Stomach (tissue), 9 donors: ENCODE results near the gene F2RL1. TPM values are rescaled to one million over a fixed set of nuclear protein-coding genes. Genes with fewer than 3 reads are reported as not detected.

ENCODE experiments used
- DNase-seq, 2 donors: peaks; one replicate each; pipeline versions ENCODE4 v3.0.0 to v3.0.0-alpha.2; 2013 to 2019
- H3K27ac ChIP-seq, 5 donors: fragments of 200-600 bp in 4 of 5; sonication (generic) in 4 of 5; one replicate each; pipeline ENCODE4 v1.5.1; 2013 to 2019; ENCODE audit warnings: mild to moderate bottlenecking in 1 of 5, moderate library complexity in 1 of 5
- H3K27me3 ChIP-seq, 3 donors: fragments of 200-600 bp; sonication (generic); one replicate each; pipeline ENCODE4 v1.5.1; 2017 to 2019; ENCODE audit warnings: mixed run types in 1 of 3
- H3K36me3 ChIP-seq, 4 donors: fragments of 200-600 bp; sonication (generic); 1 replicate in 3 of 4; 2 replicates in 1 of 4; pipeline ENCODE4 v1.5.1; 2016 to 2019
- H3K4me1 ChIP-seq, 4 donors: fragments of 200-600 bp; sonication (generic); one replicate each; pipeline ENCODE4 v1.5.1; 2016 to 2019
- H3K4me3 ChIP-seq, 4 donors: fragments of 200-600 bp; sonication (generic) in 3 of 4; one replicate each; pipeline ENCODE4 v1.5.1; 2016 to 2019; ENCODE audit warnings: mild to moderate bottlenecking in 1 of 4
- H3K9me3 ChIP-seq, 4 donors: fragments of 200-600 bp; sonication (generic); one replicate each; pipeline ENCODE4 v1.5.1; 2016 to 2019
- EP300 ChIP-seq: sonication (generic); formaldehyde crosslinking; IDR thresholded peaks from one replicate; pipeline ENCODE4 v1.6.1; 2017; ENCODE audit warnings: antibody characterized with exemption
- WGBS, 5 donors: extraction: QIAGEN DNeasy Blood & Tissue Kit in 3 of 5; methylation state at CpG; one replicate each; pipeline versions ENCODE4 v1.1.5 to v1.1.7; 2013 to 2018; 5-methylcytosine and 5-hydroxymethylcytosine counted together
- intact Hi-C: fragments of 100-400 bp; cut with DNase I; formaldehyde crosslinking; loops from one replicate; pipeline ENCODE4 v1.15.1; 2023; ENCODE audit warnings: low total_unique reads
- polyA plus RNA-seq, 3 donors: library from polyadenylated mRNA; stranded (reverse); fragments of 200-250 nt; gene quantifications; one replicate each; pipeline ENCODE4 v1.2.3, GENCODE V29; 2013
- small RNA-seq, 4 donors: library from RNA; depleted of rRNA; stranded (forward); fragments of <200 nt; gene quantifications; one replicate each; pipeline ENCODE3, GENCODE V24; 2016
- total RNA-seq, 5 donors: library from RNA; depleted of rRNA; stranded (reverse); fragments of >200 nt; gene quantifications; one replicate each; pipeline versions ENCODE4 v1.1.0 to v1.2.3, GENCODE V29; 2014 to 2016
- donor health status: healthy with polysubstance abuse.
- donor health status: Bipolar disorder and iron deficiency.
- donor health status: healthy.

The F2RL1 gene
- total and polyA plus RNA-seq, 8 donors = 4.8 to 72.9 (median 16.7) TPM

GRCh38 chr5:76874088-76874581 lies 55.3 kb downstream of the F2RL1 start:
- Histone ChIP-seq H3K36me3 (no peaks in the 10 kb centered on the region), H3K4me1 (no peaks in the 10 kb centered on the region), H3K27me3 (no peaks in the 10 kb centered on the region), H3K9me3 (no peaks in the 10 kb centered on the region), H3K4me3 (no peak overlapping the region), H3K27ac (no peak overlapping the region)
- intact Hi-C loops = loop anchor here (10.0 kb wide), 1 partner anchor 141 kb away; no protein-coding TSS in a partner anchor
- 25 to 36% (median 30%) methylated on average over 3 of the region's 3 CpGs for WGBS, 5 donors
- DNase-seq = no peak
- no peak for TF ChIP-seq EP300

Small RNA genes lying within 50 kb of the gene (small RNA-seq; reads per million reads assigned to genes)
- 0 reads per million in 4 donors for gene RN7SL208P

Other genes starting within 250 kb of the F2RL1 start
- 1 to 10 TPM in 3 of 5 donors, under 1 TPM in 1, not detected in 1; 0.29 to 4.6 (median 3.3) TPM for gene F2RL2, start 195.6 kb upstream of the F2RL1 start, total RNA-seq
- under 1 TPM; 0.45 to 0.81 (median 0.76) TPM for gene F2RL2, start 195.6 kb upstream of the F2RL1 start, polyA plus RNA-seq
- 10 to 100 TPM in 2 of 5 donors, 1 to 10 TPM in 2, not detected in 1; 1.4 to 16.2 (median 9.3) TPM for gene F2R, start 102.9 kb upstream of the F2RL1 start, total RNA-seq
- 1 to 10 TPM; 2.2 to 6.0 (median 4.7) TPM for gene F2R, start 102.9 kb upstream of the F2RL1 start, polyA plus RNA-seq
- under 1 TPM in 1 of 5 donors, not detected in 4; 0.89 TPM for gene S100Z, start 31.0 kb downstream of the F2RL1 start, total RNA-seq
- gene S100Z, start 31.0 kb downstream of the F2RL1 start, polyA plus RNA-seq = under 1 TPM in 1 of 3 donors, not detected in 2; 0.08 TPM
- not detected for gene CRHBP, start 134.0 kb downstream of the F2RL1 start, total RNA-seq
- under 1 TPM; 0.10 to 0.31 (median 0.12) TPM for gene CRHBP, start 134.0 kb downstream of the F2RL1 start, polyA plus RNA-seq
- 10 to 100 TPM in 4 of 5 donors, 1 to 10 TPM in 1; 9.3 to 28.1 (median 11.6) TPM for gene AGGF1, start 211.4 kb downstream of the F2RL1 start, total RNA-seq
- 10 to 100 TPM in 1 of 3 donors, 1 to 10 TPM in 2; 6.5 to 12.8 (median 9.7) TPM for gene AGGF1, start 211.4 kb downstream of the F2RL1 start, polyA plus RNA-seq